ENCODE measurements around the gene ATP8B3.

The ATP8B3 gene

DNA sequence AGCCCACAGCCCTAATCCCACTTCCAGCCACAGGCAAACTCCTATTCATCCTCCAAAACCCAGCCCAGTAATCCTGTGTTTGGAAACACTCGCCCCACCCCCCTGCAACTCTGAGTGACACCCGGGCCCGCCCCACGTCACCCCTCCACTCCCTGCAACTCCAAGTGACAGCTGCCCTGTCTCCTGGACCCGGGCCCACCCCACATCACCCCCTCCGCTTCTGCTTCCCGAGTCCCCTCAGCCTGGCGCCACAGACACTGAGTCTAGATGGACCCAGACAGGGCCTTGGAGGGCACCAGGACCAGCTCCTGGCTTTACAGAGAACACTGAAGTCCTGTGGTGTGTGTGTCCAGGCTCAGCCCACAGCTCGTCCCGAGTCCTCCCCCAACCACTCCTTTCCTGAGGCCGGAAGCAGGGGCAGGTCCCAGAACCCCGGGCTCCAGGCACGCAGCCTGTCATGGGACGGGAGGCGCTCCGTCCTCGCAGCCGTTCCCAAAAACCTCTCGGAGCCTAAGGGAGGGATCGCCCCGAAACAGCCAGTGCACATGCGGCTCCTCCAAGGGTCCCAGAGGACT, 28.6 kb upstream of the ATP8B3 start:
- H3K27ac ChIP-seq, result peak overlapping the region in 1 of 2 donors; percentile 48

DNA sequence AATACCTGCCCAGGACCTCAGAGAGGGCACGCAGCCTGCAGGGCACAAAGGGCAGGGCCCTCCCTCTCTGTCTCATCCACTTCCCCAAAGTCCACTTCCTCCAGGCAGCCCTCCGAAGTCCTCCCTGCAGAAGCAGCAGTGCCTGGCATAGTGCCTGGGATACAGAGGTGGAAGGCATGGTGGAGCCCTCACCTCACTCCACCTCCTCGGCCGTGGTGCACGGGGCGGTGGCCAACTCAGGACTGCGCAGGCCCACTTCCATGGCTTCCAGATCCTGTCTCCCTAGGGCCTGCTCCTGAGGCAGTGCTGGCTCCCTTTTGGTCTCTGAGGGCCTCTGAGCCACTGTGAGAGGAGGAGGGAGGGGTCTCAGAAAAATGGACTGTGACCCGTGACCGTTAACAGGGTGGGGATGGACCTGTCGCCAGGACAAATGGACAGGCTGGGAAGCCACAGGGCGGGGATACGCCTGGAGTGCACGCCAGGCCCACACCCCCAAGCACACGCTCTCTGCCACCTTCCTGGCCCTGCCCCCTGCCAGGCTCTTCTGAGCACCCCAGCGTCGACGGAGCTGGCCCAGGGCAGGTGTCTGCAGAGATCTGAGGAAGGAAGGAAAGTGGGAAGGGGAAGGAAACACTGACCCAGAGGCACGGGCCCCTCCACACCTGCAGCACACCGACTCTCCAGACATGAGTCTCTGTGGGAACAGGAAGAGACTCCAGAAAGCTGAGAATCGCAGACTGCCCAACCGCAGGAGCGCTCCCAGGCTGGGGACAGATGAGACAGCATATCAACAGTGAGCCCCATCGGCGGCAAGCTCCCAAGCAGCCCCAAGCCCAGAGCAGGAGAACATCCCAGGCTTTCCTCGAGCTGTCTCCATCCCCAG, 27.8 kb upstream of the ATP8B3 start:
- Histone ChIP-seq H3K4me3 (no peak overlapping the region), H3K27ac (peak overlapping the region in 1 of 2 donors; percentile 48)

More for the DNA sequence above, 28.6 kb upstream of the ATP8B3 start:
- no peak overlapping the region for H3K4me3 ChIP-seq
- no peak for DNase-seq (ENCODE audit: low spot score)
- TF ChIP-seq, protein P1, sequence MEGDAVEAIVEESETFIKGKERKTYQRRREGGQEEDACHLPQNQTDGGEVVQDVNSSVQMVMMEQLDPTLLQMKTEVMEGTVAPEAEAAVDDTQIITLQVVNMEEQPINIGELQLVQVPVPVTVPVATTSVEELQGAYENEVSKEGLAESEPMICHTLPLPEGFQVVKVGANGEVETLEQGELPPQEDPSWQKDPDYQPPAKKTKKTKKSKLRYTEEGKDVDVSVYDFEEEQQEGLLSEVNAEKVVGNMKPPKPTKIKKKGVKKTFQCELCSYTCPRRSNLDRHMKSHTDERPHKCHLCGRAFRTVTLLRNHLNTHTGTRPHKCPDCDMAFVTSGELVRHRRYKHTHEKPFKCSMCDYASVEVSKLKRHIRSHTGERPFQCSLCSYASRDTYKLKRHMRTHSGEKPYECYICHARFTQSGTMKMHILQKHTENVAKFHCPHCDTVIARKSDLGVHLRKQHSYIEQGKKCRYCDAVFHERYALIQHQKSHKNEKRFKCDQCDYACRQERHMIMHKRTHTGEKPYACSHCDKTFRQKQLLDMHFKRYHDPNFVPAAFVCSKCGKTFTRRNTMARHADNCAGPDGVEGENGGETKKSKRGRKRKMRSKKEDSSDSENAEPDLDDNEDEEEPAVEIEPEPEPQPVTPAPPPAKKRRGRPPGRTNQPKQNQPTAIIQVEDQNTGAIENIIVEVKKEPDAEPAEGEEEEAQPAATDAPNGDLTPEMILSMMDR (IDR thresholded peaks at IDR 0.05), result no peak

DNA sequence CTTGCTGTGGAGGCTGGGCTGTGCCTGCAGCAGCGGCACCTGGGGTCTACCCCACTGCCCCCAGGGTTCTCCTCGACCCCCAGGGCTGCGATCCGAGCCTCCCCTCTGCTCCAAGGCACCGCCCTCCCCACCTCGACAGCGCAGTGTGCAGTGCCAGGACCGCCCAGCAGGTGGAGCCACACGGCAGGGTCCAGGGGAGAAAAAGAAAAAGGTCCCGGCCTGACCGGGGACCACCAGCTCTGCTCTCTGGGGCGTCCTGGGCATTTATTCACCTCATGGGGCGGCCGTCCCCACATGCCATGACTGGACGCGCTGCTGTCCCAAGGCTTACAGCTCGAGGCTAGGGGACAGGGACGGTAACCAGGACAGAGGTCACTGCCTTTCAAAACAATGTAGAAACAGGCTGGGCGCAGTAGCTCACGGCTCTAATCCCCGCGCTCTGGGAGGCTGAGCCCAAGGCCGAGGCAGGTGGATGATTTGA, 25.6 kb upstream of the ATP8B3 start:
- no peak for DNase-seq (ENCODE audit: low spot score)
- H3K4me3 ChIP-seq, result no peak overlapping the region

More for the DNA sequence above, 27.8 kb upstream of the ATP8B3 start:
- TF ChIP-seq, protein P1 (IDR thresholded peaks at IDR 0.05), result no peak
- DNase-seq (ENCODE audit: low spot score), result no peak

DNA sequence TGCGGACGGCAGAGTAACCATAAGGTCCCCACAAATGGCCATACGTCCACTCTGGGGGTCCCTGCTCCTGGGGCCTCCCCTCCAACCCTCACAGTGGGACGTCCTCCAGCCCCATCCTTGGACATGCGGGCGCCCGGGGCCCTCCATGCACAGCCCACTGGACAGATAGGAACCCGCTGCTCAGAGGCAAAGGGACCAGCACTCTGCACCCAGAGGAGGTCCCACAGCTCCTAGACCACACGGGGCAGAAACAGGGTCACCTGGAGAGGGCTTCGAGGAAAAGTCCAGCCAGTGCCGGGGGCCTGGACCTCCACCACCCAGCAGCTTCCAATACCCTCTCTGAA, 25.1 kb upstream of the ATP8B3 start:
- no peak for DNase-seq (ENCODE audit: low spot score)
- Histone ChIP-seq H3K4me3 (no peak overlapping the region), H3K27ac (no peak overlapping the region)
- TF ChIP-seq, protein P1 (IDR thresholded peaks at IDR 0.05), result no peak

More for the DNA sequence above, 25.6 kb upstream of the ATP8B3 start:
- no peak overlapping the region for H3K27ac ChIP-seq
- TF ChIP-seq, protein P1 (IDR thresholded peaks at IDR 0.05), result peak; percentile 73

DNA sequence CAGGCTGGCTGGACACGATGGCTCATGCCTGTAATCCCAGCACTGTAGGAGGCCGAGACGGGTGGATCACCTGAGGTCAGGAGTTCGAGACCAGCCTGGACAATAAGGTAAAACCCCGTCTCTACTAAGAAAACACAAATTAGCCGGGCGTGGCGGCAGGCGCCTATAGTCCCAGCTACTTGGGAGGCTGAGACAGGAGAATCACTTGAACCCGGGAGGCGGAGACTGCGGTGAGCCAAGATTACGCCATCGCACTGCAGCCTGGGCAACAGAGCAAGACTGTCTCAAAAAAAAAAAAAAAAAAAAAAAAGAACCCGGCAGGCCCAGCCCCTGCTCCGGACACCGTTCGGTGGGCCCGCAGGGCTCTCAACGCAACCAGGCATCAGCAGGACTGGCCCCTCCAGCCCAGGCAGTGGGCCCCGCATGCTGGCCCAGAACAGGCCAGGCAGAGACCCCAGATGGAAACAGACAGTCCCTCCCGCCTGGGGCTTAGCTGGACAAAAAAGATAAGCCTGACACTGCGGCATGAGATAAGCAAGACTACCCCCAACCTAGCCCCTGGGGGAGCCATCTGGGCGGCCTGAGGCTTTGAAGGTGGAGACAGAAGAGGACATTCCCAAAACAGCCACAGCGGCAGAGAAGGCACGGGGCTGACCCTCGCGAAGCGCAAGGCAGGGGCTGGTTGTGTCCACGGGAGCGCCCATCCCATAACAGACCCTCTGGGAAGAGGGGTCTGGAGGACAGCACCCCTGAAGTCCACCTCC, 24.6 kb upstream of the ATP8B3 start:
- H3K27ac ChIP-seq, result no peak overlapping the region

DNA sequence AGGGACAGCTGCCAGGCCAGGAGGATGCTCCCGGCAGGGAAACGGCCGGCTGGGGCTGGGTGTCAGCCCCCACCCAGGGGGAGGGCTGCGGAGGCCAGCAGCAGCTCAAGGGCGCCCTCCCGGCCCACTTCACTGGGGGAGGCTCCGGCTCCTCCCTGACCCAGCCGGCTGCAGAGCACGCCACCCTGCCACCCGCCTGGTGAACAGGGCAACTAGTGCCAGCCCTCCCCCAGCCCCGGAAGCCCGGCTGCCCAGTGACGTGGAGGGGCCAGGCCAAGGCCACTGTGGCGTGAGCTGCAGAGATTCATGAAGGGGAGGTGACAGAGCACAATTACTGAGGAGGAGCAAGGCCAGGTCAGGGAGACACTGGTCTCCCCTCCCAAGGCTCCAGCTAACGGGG, 21.5 kb upstream of the ATP8B3 start:
- TF ChIP-seq, protein P1 (IDR thresholded peaks at IDR 0.05), result no peak
- DNase-seq (ENCODE audit: low spot score), result no peak
- Histone ChIP-seq H3K27ac (no peak overlapping the region), H3K4me3 (no peak overlapping the region)

More for the DNA sequence above, 24.6 kb upstream of the ATP8B3 start:
- TF ChIP-seq, protein P1 (IDR thresholded peaks at IDR 0.05), result no peak
- no peak overlapping the region for H3K4me3 ChIP-seq
- DNase-seq (ENCODE audit: low spot score), result no peak
